Measurements from ENCODE around the gene DDX18. TPM values are rescaled to one million over a fixed set of nuclear protein-coding genes. Genes with fewer than 3 reads are reported as not detected.

DDX18 gene
- total and polyA plus RNA-seq, 2 donors (not counting 1 experiment from before 2014, with no cell fraction given): 37.2 to 44.9 TPM

DNA sequence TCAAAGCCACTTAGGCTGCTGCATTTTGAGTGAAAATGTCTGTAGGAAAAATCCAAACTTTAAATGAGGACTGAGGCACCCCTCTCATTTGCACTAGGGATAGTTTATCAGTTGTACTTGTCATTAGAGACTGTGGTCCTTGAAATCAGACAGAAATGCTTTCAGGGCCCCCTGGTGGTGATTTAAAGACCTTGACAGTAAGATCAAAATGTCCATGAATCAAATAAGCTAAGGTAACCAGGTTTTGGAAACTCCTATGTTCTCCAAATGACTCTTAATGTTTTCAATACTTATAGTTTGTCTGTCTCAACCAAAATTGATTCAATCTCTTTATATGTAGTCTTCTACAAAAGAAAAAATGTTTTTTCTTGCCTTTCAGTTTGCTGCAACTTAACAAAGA lies 28.8 kb upstream of the DDX18 start:
- no peak overlapping the region for H3K27ac ChIP-seq (ENCODE audit: insufficient read depth, low read length)
- no peak overlapping the region for H3K9ac ChIP-seq (ENCODE audit: insufficient read depth, low read length)
- no peak overlapping the region for H3K4me2 ChIP-seq (ENCODE audit: extremely low read depth, insufficient read depth, low read length)
- no peak overlapping the region for H2AFZ ChIP-seq (ENCODE audit: low read length)
- DNase-seq (ENCODE audit: low read depth in 2 of 2): peak; percentile 41 to 53
- no peak overlapping the region for H3K4me3 ChIP-seq (replicated peaks in 1 of 4; ENCODE audit: control extremely low read depth in 1 of 4, insufficient read depth in 1 of 4, low read depth in 3 of 4, low read length in 4 of 4)
- H3K27me3 ChIP-seq (ENCODE audit: control insufficient read depth, insufficient read depth, low read length): no peaks in the 10 kb centered on the region
- TF ChIP-seq, protein P1, sequence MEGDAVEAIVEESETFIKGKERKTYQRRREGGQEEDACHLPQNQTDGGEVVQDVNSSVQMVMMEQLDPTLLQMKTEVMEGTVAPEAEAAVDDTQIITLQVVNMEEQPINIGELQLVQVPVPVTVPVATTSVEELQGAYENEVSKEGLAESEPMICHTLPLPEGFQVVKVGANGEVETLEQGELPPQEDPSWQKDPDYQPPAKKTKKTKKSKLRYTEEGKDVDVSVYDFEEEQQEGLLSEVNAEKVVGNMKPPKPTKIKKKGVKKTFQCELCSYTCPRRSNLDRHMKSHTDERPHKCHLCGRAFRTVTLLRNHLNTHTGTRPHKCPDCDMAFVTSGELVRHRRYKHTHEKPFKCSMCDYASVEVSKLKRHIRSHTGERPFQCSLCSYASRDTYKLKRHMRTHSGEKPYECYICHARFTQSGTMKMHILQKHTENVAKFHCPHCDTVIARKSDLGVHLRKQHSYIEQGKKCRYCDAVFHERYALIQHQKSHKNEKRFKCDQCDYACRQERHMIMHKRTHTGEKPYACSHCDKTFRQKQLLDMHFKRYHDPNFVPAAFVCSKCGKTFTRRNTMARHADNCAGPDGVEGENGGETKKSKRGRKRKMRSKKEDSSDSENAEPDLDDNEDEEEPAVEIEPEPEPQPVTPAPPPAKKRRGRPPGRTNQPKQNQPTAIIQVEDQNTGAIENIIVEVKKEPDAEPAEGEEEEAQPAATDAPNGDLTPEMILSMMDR (conservative IDR thresholded peaks at IDR 0.05 in 1 of 2, IDR thresholded peaks at IDR 0.05 in 1 of 2; ENCODE audit: low read depth in 1 of 2, low read length in 2 of 2): peak; percentile 65 to 69
- TF ChIP-seq EZH2 (IDR thresholded peaks at IDR 0.05; ENCODE audit: low read length, missing control alignments): no peak
- H4K20me1 ChIP-seq (ENCODE audit: control insufficient read depth, extremely low read depth, insufficient read depth, low read length): no peaks in the 10 kb centered on the region
- no peaks in the 10 kb centered on the region for H3K4me1 ChIP-seq (ENCODE audit: control insufficient read depth, extremely low read depth, insufficient read depth, low read length)
- no peaks in the 10 kb centered on the region for H3K79me2 ChIP-seq (ENCODE audit: control insufficient read depth, insufficient read depth, low read length)
- H3K9me3 ChIP-seq (ENCODE audit: control insufficient read depth, insufficient read depth, low read depth, low read length): no peaks in the 10 kb centered on the region
- H3K36me3 ChIP-seq (ENCODE audit: control insufficient read depth, insufficient read depth, low read length): no peaks in the 10 kb centered on the region

DNA sequence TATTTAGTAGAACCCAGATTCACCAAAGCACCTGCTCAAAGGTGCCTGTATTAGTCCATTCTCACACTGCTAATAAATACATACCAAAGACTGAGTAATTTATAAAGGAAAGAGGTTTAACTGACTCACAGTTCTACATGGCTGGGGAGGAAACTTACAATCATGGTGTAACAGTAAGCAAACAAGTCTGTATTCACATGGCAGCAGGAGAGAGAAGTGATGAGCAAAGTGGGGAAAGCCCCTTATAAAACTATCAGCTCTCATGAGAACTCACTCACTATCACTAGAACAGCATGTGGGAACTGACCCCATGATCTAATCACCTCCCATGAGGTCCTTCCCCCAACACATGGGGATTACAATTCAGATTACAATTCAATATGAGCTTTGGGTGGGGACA lies 28.0 kb upstream of the DDX18 start:
- Histone ChIP-seq H3K79me2 (ENCODE audit: control insufficient read depth, insufficient read depth, low read length) (no peaks in the 10 kb centered on the region), H3K9ac (ENCODE audit: insufficient read depth, low read length) (no peak overlapping the region), H4K20me1 (ENCODE audit: control insufficient read depth, extremely low read depth, insufficient read depth, low read length) (no peaks in the 10 kb centered on the region), H3K4me3 (replicated peaks in 1 of 4; ENCODE audit: control extremely low read depth in 1 of 4, insufficient read depth in 1 of 4, low read depth in 3 of 4, low read length in 4 of 4) (no peak overlapping the region), H3K4me1 (ENCODE audit: control insufficient read depth, extremely low read depth, insufficient read depth, low read length) (no peaks in the 10 kb centered on the region), H2AFZ (ENCODE audit: low read length) (no peak overlapping the region), H3K27me3 (ENCODE audit: control insufficient read depth, insufficient read depth, low read length) (no peaks in the 10 kb centered on the region), H3K27ac (ENCODE audit: insufficient read depth, low read length) (no peak overlapping the region), H3K4me2 (ENCODE audit: extremely low read depth, insufficient read depth, low read length) (no peak overlapping the region), H3K36me3 (ENCODE audit: control insufficient read depth, insufficient read depth, low read length) (no peaks in the 10 kb centered on the region), H3K9me3 (ENCODE audit: control insufficient read depth, insufficient read depth, low read depth, low read length) (no peaks in the 10 kb centered on the region)
- no peak for TF ChIP-seq EZH2 (IDR thresholded peaks at IDR 0.05; ENCODE audit: low read length, missing control alignments)
- TF ChIP-seq, protein P1 (conservative IDR thresholded peaks at IDR 0.05 in 1 of 2, IDR thresholded peaks at IDR 0.05 in 1 of 2; ENCODE audit: low read depth in 1 of 2, low read length in 2 of 2): no peak
- DNase-seq (ENCODE audit: low read depth in 2 of 2): no peak

DNA sequence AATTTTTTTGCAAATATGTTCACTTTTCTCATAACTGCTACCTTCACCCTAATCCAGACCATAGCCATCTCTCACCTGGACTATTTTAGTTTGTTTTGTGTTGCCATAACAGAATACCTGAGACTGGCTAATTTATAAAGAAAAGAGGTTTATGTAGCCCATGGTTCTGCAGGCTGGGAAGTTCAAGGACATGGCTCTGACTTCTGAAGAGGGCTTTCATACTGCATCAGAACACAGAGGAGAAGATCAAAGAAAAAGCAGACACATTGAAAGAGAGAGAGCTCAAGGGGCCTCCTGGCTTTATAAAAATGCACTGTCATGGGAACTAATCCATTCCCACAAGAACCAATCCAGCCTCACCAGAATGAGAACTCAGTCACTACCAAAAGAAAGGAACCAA lies 25.0 kb upstream of the DDX18 start:
- no peak overlapping the region for H2AFZ ChIP-seq (ENCODE audit: low read length)
- no peaks in the 10 kb centered on the region for H3K9me3 ChIP-seq (ENCODE audit: control insufficient read depth, insufficient read depth, low read depth, low read length)
- no peaks in the 10 kb centered on the region for H3K27me3 ChIP-seq (ENCODE audit: control insufficient read depth, insufficient read depth, low read length)
- H3K79me2 ChIP-seq (ENCODE audit: control insufficient read depth, insufficient read depth, low read length): no peaks in the 10 kb centered on the region
- DNase-seq (ENCODE audit: low read depth in 2 of 2): no peak
- no peaks in the 10 kb centered on the region for H3K4me1 ChIP-seq (ENCODE audit: control insufficient read depth, extremely low read depth, insufficient read depth, low read length)
- TF ChIP-seq EZH2 (IDR thresholded peaks at IDR 0.05; ENCODE audit: low read length, missing control alignments): no peak
- TF ChIP-seq, protein P1 (conservative IDR thresholded peaks at IDR 0.05 in 1 of 2, IDR thresholded peaks at IDR 0.05 in 1 of 2; ENCODE audit: low read depth in 1 of 2, low read length in 2 of 2): no peak
- no peak overlapping the region for H3K4me3 ChIP-seq (replicated peaks in 1 of 4; ENCODE audit: control extremely low read depth in 1 of 4, insufficient read depth in 1 of 4, low read depth in 3 of 4, low read length in 4 of 4)
- H3K9ac ChIP-seq (ENCODE audit: insufficient read depth, low read length): no peak overlapping the region
- no peaks in the 10 kb centered on the region for H3K36me3 ChIP-seq (ENCODE audit: control insufficient read depth, insufficient read depth, low read length)
- H4K20me1 ChIP-seq (ENCODE audit: control insufficient read depth, extremely low read depth, insufficient read depth, low read length): no peaks in the 10 kb centered on the region
- no peak overlapping the region for H3K4me2 ChIP-seq (ENCODE audit: extremely low read depth, insufficient read depth, low read length)
- H3K27ac ChIP-seq (ENCODE audit: insufficient read depth, low read length): no peak overlapping the region

All from fibroblast of lung (primary cell).